HG03565 (cell line): ENCODE data around the gene TIPIN.
"Not testable (repeated sequence)": the region's sequence is repeated elsewhere in the genome, so short reads cannot be mapped to it uniquely, and the experiment has no call there.

Source experiments
- ATAC-seq: cut with Tn5 transposase; IDR thresholded peaks from one replicate; pipeline ENCODE4 v1.9.1; 2021; ENCODE audit warnings: mild to moderate bottlenecking, moderate library complexity; ENCODE audit not compliant: unreplicated experiment

TIPIN gene

GRCh38 chr15:66356359-66357236 lies at the start of gene TIPIN:
TIPIN (minus strand) TSS chr15:66356685; CDS start chr15:66352947, 3,738 bp downstream.
- ATAC-seq = peak; percentile 88

GRCh38 chr15:66405615-66406014 lies 49.1 kb upstream of the TIPIN start:
- ATAC-seq = no peak

DNA sequence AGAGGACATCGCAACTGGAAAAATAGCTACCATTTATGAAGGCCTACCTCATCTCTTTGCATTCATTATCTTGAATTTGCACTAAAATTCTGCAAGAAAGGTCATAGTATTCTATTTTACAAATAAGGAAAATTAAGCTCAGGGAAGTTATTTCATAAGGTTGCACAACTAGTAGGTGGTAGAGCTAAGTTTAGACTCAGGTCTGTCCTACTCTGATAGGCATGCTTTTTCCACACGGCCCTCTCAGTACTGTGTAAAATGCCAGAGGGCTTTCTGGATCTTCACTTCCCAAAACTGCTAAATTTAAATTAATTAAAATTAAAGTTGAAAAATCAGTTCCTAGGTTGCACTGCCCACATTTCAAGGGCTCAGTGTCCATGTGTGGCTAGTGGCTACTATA lies 48.5 kb upstream of the TIPIN start:
- no peak for ATAC-seq

- ATAC-seq = no peak
Measured at GRCh38 chr15:66404532-66404931, 48.0 kb upstream of the TIPIN start.

- ATAC-seq = no peak
Measured at GRCh38 chr15:66404122-66404521, 47.6 kb upstream of the TIPIN start.

DNA sequence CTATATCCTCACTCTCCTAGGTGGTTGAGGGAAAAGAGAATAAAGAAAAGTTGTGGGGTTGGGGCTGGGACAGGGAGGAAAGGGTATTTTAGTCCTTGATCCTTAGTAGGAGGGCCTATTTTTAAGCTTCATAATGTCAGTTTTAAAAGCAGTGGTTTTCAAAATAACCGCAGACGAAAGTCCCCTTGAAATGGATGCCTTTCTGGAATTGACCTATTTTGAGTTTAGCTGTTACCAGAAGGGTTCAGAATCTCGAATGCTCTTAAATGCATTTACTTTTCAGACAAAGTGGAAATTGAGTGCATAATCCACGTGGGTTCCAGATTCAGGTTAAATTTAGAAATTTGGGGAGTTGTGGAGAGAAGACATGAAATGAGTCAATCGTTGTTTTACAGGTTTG lies 46.8 kb upstream of the TIPIN start:
- no peak for ATAC-seq

DNA sequence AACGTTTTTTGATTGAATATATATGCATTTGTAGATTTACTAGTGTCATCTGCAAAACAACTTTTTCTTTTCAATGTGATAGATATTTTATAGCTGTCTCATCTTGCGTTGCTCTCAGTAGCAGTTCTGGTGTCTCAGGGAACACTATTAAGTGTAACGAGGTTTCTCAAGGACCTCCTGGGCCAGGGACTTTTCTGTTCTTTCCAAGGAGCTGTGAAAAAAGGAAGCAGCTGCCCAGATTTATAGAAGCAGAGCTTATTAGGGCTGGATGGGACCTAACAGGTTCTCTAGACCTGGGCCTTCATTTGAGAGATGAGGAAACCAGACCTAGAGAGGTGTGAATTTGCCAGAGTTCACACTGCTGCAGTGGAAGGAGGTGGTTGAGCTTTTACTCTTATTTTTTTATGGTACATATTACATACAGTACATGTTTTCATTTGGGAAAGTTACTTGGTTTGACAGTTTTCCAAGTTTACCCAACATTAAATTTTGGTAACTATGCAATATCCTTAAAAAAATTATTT lies 46.3 kb upstream of the TIPIN start:
- no peak for ATAC-seq

DNA sequence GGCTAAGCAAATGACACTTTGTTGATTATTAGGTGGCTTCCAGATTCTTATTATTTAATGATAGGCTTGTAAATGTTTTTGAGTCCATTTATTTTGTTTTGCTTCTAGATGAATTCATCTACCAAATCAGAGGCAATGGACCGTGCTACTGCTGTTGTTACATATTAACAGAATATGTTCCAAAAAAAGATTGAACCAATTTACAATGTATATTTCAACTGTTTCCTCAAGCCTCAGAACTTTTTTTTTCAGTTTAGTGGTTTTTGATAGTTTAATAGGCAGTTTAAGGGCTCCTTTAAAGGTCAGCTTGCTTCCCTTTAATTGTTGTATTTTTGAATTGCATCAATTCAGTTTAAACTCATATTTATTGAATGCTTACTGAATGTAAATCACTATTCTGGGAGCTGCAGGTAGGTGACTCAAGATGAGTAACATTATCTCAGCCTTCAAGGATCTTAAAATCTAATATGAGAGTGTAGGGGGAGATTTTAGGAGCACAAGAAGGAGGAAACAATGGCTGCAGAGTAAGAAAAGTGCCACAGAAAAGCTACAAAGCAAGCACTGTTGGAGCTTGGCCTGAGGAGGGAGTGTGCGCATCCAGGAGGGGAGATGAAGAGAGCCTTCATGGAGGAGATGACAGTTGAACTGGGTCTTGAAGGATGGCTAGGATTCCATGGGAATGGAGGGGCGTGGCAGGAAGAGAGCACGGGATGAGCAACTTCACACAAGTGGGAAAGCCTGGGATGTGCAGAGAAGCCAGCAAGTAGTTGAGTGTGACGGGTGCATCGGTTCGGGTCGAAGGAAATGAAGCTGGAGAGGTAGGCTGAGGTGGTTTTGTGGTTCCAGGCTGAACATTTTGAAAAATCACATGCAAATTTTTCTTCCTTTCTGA lies 44.9 kb upstream of the TIPIN start:
- no peak for ATAC-seq

GRCh38 chr15:66400351-66400774 lies 43.9 kb upstream of the TIPIN start:
- ATAC-seq = no peak

GRCh38 chr15:66399276-66399675 lies 42.8 kb upstream of the TIPIN start:
- ATAC-seq = no peak

GRCh38 chr15:66394915-66395314 lies 38.4 kb upstream of the TIPIN start:
- ATAC-seq = no peak

DNA sequence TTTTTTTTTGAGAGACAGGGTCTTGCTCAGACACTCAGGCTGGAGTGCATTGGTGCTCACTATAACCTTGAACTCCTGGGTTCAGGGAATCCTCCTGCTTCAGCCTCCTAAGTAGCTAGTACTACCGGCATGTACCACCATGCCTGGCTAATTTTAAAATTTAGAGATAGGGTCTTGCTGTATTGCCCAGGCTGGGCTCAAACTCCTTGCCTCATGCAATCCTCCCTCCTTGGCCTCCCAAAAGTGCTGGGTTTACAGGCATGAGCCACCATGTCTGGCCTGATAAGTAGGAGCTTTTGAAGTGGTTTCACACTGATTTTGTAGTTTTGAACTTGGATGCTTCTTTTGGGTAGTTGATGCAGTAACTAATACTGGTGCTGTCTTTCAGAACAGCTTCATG lies 38.0 kb upstream of the TIPIN start:
- ATAC-seq = no peak

DNA sequence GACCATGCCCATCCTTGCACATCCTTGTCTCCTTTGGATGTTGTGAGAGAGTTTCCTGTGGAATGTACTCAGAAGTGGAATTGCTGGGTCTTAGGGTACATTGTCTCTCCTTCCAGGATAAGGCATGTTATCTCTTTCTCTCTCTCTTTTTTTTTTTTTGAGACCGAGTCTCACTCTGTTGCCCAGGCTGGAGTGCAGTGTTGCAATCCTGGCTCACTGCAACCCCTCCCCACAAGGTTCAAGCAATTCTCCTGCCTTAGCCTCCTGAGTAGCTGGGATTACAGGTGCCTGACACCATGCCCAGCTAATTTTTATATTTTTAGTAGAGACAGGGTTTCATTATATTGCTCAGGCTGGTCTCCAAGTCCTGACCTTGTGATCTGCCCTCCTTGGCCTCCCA lies 36.6 kb upstream of the TIPIN start:
- not testable (repeated sequence) for ATAC-seq

DNA sequence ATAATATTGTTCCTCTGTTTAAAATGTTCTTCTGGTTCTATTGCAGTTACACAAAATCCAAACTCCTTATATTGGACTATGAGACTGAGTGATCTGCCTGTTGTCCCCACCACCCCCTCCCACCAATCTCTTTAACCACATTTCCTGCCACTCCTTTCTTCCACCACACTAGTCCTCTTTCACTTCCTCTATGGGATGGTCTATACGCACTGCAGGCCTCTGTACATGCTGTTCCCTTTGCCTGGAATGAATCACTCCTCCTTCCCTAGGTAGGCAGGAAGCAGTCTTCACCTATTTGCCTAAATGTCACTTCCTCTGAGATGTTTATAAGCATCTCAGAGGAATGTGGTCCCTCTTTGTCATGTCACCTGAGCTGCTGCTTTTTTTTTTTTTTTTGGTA lies 34.2 kb upstream of the TIPIN start:
- ATAC-seq = no peak

DNA sequence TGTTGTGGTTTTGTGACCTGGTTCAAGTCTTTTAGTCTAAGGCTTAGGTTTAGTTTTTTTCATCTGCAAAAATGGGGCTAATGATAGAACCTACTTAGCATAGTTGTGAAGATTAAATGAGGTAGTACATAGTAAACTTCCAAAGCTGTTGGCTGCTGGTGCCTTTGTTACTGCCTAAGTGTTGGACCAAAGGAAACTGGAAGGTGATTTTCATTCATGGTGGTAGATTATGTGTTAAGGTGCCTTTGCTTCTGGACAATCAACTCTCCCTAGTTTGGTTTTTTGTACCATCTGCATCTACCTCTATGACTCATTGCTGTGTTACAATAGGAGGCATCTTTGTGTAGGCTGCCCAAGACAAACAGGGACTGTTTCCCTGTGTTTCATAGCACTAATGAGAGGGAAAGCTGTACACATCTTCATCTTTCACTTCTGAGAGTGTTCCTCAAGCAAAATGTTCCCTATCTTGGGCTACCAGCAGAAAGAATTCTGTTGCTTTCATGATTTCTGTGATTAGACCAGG lies 33.4 kb upstream of the TIPIN start:
- no peak for ATAC-seq

- ATAC-seq = no peak
Measured at GRCh38 chr15:66389098-66389858, 32.8 kb upstream of the TIPIN start.

- ATAC-seq = no peak
Measured at GRCh38 chr15:66388576-66388975, 32.1 kb upstream of the TIPIN start.

DNA sequence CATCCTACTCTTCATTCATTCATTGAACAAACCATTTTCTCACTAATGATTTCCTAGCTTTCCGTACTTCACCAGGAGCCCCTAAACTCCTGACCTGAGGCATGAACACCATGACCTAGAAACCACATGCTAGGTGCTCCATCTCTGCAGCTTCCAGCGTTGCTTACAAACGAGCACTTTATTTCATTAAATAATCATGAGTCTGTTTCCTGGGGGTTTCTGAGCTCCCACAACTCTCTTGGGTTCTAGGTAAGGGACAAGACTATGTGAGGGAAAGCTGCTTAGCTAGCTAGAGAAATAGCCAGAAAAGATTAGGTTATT lies 31.5 kb upstream of the TIPIN start:
- ATAC-seq = no peak

DNA sequence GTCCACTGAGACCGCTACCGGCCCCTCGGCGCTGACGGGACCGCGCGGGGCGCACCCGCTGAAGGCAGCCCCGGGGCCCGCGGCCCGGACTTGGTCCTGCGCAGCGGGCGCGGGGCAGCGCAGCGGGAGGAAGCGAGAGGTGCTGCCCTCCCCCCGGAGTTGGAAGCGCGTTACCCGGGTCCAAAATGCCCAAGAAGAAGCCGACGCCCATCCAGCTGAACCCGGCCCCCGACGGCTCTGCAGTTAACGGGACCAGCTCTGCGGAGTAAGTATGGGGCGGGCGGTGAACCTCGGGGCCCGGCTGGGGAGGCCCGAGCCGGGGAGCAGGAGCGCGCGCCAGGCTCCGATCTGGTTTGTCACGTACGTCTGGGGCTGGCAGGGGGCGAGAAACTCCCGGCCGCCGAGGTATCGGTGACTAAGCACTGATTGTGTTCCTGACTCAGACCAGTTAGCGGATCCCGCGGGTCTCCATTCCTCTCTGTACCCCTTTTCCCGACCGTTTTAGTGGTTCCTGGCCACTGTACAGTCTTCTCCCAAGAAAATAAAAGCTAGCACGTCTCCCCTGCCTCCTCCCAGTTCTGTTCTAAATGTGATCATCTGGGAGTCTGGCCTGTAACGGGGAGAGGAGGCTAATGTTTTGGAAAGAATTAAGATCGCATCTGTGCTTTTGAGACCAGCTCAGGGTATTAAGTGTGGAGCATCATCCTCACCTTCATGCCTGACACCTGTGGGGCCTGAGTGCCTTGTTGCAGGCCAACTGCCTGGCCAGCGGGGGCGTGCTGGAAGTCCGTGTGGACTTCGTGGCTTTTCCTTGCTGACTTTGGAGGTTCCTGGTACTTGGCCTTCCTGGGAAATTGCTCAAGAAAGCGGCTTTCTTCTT lies 30.9 kb upstream of the TIPIN start:
- ATAC-seq = no peak
